KOPT-K1 (cell line): ENCODE results near the gene DGKI.

Source experiments
- H3K27ac ChIP-seq: fragments of 200-600 bp; sonication (generic); 2 replicates; pipeline ENCODE4 v1.5.1; 2016; ENCODE audit warnings: antibody characterized with exemption, mild to moderate bottlenecking, low read depth, low read length; ENCODE audit not compliant: poor library complexity, severe bottlenecking
- H3K36me3 ChIP-seq: fragments of 200-600 bp; sonication (generic); 2 replicates; pipeline ENCODE4 v1.5.1; 2017; ENCODE audit warnings: antibody characterized with exemption, mild to moderate bottlenecking, low read length, moderate library complexity; ENCODE audit not compliant: insufficient read depth
- H3K9me3 ChIP-seq: fragments of 200-600 bp; sonication (generic); 2 replicates; pipeline ENCODE4 v1.5.1; 2017; ENCODE audit warnings: antibody characterized with exemption, low read length, mild to moderate bottlenecking; ENCODE audit not compliant: insufficient read depth, poor library complexity, severe bottlenecking

The DGKI gene

DNA sequence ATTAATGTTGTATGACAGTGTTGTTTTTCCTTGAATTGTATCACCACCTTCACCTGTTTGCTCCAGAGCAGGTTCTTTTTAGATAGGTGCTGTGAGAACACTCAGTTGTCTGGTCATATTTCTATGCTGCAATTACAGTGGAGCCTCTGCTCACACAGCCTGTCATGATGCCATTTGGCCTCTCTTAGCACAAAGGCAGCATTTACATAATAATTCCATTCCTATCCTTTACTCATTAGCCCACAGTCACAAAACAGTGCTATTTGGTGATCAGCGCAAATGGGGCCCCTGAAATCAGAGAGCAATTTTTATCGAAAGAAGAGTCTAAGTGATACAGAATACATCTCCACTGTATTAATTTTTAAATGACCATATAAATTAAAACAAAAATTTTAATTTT, 13.8 kb upstream of the DGKI start:
- Histone ChIP-seq H3K27ac (no peak overlapping the region), H3K36me3 (no peaks in the 10 kb centered on the region), H3K9me3 (peaks cover 7% of the 10 kb centered on the region)

DNA sequence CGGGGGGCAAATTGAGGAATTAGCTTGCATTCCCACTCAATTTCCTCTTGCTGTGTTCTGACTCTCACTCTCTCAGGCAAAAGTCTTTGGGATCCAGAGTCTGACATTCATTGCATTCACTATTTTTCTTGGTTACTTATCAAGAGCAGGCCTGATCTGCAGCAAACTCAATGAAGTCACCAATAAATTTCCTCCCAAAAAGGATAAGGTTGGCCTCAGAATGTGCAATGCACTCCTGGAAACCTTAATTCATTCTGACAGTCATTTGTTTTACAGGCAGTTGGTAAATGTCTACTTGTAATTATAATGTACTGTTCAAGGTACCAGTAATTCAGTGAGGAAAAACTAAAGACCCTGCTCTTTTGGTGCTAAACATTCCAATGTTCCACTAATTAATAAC, 6.3 kb upstream of the DGKI start:
- H3K9me3 ChIP-seq = peaks cover 7% of the 10 kb centered on the region
- no peaks in the 10 kb centered on the region for H3K36me3 ChIP-seq
- no peak overlapping the region for H3K27ac ChIP-seq

DNA sequence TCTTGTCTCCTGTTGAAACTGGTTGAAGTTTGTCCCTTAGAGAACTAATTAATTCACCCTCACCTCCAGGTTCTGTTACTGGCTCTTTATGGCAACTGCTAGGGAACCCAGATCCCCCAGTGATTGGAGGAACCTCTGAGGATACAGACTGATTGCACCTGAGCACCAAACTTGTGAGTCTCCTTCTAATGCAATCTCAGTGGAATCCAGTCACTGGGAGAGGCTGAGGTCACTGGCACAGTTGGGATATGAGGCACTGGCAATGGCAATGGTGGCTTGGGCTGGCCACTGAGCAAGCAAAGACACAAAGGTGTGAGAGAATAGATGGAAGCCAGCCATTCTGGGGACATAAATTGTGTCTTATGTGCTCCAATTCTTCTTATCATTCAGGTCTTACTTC, 5.3 kb upstream of the DGKI start:
- Histone ChIP-seq H3K27ac (no peak overlapping the region), H3K36me3 (no peaks in the 10 kb centered on the region), H3K9me3 (peaks cover 15% of the 10 kb centered on the region)

DNA sequence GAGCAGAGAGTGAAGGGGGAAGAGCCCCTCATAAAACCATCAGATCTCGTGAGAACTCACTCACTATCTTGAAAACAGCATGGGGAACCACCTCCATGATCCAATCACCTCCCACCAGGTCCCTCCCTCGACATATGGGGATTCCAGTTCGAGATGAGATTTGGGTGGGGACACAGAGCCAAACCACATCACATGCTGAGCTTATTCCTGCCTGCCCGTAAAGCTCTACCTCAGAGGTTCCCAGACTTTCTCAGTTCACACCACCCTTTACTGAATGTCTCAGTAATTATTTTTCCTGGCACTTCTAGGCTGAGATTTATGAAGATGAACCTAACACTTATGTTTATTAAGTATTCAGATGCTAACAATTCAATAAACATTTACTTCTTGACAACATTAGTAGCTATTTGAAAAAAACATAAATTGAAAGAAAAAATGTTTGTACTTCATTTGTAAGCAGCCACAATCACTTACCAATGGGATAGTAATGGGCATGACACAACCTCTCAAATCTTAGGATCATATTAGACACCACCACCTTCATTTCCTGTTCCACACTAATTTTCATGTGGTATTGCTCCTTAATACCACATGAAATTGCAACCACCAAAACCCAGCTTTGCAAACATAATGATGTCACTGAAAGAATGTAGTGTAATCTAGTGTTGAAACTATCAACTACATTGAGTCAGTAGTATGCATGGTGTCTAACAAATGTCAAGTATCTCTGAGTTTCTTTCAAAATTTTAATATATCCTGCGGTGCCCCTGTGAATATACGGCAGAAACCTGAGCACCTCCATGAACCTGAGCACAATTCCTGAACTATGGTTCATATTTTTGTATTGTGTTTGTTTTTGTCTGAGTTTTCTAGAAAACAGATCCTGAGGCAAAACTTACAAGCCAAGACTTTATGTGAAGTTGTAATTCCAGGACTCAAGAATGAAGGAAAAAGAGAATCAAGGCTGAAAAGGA, 4.5 kb upstream of the DGKI start:
- Histone ChIP-seq H3K9me3 (peaks cover 20% of the 10 kb centered on the region), H3K36me3 (no peaks in the 10 kb centered on the region), H3K27ac (no peak overlapping the region)

DNA sequence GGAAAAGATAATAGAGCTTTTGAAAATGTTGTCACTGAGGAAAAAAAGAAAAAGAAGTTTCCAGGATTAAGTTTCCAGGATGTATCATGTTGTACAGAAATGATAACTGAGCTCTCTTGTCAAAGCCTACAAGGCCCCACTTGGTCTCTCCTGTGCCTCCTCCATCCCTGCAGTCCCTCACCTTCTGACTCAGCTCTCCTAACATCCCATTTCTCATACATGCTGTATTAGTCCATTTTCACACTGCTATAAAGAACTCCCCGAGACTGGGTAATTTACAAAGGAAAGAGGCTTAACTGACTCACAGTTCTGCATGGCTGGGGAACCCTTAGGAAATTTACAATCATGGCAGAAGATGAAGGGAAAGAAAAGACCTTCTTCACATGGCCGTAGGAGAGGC, 3.8 kb upstream of the DGKI start:
- no peaks in the 10 kb centered on the region for H3K36me3 ChIP-seq
- no peak overlapping the region for H3K27ac ChIP-seq
- H3K9me3 ChIP-seq = peaks cover 26% of the 10 kb centered on the region

DNA sequence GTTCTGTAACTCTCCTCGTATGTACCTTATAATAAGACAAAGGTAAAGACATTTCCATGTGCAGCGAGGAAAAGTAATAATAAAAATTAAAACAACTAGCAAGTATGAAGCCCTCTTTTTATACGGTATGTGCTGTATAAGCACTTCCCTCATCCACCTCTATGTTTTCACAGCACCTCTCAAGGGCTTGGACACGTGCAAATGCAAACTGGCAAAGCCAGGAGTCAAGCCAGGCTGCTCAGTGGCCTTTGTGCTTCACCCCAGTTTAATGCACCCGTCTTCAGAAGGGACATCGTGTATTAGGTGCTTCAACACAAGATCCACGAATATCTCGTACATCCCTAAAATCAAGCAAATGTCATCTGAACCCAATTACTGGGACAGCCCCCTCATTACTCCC, 1.3 kb upstream of the DGKI start:
- H3K9me3 ChIP-seq = peaks cover 28% of the 10 kb centered on the region
- no peak overlapping the region for H3K27ac ChIP-seq
- H3K36me3 ChIP-seq = no peaks in the 10 kb centered on the region

DNA sequence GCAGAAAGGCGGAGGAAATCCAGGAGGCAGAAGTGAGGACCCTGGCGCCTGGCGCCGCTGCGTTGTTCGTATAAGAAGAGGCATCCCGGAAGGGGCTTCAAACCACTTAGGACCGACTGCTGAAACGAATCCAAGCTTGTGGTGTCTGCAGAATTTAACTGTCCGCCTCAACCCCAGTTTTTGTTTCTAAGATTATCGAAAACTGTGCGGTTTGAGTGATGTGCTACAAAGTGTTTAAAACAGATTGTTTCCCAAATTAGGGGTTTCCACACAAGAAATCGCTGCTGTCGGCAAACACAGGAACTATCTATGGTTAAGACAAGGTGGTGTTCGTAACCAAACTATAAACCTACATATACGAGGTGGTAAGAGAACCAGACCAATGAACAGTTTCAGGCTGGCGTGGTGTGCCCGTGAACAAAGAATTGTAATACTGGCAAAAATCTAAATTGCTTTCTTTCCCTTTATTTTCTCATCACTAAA, 835 bp upstream of the DGKI start:
- Histone ChIP-seq H3K27ac (no peak overlapping the region), H3K9me3 (peaks cover 28% of the 10 kb centered on the region), H3K36me3 (no peaks in the 10 kb centered on the region)

DNA sequence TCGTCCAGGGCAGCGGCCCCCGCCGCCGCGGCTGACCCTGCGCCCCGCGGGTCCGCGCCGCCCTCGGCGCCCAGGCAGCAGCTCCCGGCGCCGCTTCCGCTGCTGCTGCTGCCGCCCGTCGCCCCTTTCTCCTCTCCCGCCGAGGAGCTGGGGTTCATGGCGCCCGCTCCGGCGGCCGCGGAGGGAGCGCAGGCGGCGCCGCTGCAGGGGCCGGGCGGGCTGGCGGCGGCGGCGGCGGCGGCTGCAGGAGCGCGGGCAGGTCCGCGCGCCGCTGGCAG, 286 bp downstream of the DGKI start:
- H3K9me3 ChIP-seq = peaks cover 28% of the 10 kb centered on the region
- H3K36me3 ChIP-seq = no peaks in the 10 kb centered on the region
- H3K27ac ChIP-seq = no peak overlapping the region

DNA sequence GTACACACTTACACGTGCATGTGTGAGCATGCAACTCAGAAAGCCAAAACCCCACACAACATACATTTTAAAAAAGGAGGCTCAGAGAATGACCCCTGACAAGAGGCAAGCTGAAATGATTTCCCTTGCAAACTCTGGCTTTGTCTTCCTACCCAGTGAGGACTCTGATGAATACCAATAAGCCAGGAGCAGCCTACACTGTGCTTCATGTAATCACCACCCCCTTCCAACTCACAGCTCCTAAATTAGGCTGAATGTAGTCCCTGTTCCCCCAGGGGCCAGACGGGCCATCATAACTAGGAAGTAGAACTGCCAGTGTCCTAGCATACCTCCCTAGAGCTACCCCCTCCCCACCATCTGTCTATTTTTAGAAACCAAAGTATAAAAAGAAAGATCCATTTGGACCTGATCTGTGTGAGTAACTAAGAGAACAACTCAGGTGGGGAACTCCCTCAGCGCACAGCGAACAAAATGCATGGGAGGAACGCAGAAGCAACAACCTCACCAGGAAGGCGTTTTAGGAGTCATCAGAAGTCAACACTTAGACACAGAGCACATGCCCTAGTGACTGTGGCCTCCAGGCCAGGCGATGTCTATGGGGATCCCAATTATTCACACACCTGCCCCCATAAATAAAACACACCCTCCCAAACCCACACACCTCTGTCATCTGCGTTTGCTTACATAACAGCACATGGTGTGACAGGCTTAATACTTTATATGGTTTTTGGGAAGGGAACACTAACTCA, 1.9 kb downstream of the DGKI start:
- H3K27ac ChIP-seq = no peak overlapping the region
- no peaks in the 10 kb centered on the region for H3K36me3 ChIP-seq
- H3K9me3 ChIP-seq = peaks cover 28% of the 10 kb centered on the region

DNA sequence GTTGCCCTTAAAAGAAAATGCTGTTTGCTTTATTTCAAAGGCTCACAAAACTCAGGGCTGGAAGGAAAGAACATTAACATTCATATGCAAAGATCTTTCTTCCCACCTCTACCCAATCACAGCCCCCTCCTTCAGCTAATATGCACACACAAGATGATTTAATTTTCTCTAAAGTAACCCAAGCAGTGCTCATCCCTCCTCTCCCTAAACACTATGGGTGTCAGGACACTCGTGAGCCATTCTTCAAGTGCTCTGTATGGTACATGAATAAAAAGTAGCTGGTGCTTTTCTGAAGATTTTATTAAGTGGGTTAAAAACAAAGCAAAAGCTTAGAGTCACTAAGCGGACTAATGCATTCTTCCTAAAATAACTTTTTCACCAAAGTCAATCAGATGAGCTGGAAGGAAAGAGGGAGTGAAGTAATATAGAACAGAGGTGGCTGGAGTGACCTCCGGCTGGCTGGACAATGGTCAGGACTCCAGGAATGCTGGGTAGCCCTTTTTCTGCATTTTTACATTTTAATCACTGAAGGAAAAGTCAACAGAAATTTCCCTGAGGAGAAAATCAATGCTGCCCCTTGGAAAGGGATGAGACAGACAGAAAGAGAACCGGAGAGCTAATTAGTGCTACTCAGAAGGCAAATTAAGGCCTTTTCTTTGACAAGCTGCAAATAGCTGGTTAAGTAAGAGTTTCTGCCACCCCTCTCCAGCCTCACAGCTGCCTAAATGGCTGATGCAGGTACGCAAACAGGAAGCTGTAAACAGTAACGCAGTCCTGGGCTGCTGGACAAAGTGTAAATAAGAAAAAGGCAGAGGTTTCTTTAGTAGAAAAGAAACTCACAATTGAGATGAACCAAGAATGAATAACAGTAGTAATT, 6.6 kb downstream of the DGKI start:
- Histone ChIP-seq H3K9me3 (no peaks in the 10 kb centered on the region), H3K27ac (no peak overlapping the region), H3K36me3 (no peaks in the 10 kb centered on the region)

DNA sequence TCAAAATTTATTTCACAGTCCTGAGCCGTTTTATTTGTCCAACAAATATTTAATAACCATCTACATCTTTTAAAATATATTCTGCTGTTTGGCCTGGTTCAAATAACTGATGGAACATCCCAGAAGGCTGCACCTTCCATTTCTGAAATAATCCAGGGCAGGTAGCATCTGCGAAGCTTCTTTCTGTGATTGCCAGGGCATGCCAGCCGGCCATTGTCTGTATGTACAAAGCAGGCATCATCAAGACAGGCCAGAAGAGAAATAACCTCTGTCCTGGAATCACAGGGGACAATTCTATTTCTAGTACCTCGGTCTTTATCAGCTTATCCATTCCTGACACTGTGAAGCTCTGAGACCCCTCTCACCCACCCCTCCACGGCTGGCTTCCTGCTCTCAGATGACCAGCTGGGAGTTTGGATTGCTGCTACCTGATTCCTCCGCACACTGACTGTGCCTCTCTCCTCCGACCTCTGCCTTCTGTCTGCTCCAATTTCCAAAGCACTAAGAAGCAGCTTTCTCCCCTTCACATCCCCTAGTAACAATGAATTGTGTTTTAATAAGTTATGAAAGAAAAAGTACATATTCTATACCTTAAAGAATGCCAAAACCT, 8.0 kb downstream of the DGKI start:
- Histone ChIP-seq H3K27ac (no peak overlapping the region), H3K36me3 (no peaks in the 10 kb centered on the region), H3K9me3 (peaks cover 9% of the 10 kb centered on the region)

DNA sequence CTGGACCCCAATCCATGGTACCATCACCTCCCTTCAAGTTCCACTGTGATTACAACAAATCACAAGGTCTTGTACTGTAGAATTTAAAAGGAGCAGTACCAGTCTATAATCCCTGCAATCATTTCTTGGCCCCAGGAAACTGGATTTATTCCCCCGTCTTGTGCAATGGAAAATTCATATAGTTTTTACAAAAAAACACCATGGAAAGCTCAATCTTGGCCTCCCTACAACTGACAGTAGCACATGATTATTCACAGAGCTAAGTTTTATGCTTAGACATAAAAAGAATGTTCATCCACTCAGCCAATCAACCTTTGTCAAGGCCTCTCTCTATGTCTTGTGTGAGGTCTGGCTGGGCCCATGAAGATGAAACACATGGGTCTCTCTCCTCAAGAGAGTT, 10.2 kb downstream of the DGKI start:
- no peaks in the 10 kb centered on the region for H3K36me3 ChIP-seq
- no peak overlapping the region for H3K27ac ChIP-seq

DNA sequence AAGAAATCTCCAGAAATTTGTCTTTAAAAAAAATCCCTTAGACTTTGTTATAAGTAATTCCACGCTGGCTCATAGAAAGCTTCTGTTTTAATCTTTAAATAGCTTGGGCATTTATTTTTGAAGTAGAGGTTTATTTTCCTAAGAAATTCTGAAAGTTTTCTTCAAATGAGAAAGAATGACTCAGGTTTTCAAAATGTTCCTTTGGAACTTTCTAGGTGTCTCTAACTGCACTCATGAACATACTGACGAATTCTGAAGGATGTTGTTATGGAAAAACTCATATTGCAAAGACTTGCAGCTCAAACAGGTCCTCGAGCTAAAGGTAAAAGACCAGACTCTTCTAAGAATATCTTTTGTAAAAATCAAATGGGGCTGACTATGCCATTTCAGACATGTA, 10.7 kb downstream of the DGKI start:
- Histone ChIP-seq H3K9me3 (peaks cover 36% of the 10 kb centered on the region), H3K36me3 (no peaks in the 10 kb centered on the region), H3K27ac (no peak overlapping the region)

More for the DNA sequence above, 10.2 kb downstream of the DGKI start:
- H3K9me3 ChIP-seq = peaks cover 31% of the 10 kb centered on the region

DNA sequence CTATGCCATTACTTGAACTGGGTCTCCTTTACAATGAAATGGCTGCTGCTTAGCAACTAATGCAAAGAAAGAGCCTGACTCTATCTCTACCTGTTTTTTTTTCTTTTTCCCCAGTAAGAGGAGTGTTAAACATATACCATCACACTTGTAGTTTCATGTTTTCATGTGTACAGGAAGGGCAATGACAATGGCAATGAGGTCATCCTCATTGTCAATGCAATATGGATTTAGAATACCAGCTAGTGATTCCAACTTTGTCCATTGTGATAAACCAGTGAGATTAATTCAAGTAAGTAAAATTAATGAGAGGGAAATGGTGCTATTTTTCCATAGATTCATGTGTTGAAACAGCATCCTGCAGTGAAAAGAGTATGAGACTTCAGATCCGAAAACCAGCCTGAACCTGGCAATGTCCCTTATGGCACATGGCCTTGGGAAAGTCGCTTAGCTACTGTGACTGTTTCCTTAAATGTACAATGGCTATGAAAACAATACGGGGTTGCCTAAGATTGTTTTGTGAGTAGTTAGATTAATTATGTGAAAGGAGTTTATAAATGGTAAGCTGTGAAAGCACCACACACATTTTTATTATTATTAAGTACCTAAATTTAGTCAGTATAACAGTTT, 11.2 kb downstream of the DGKI start:
- no peak overlapping the region for H3K27ac ChIP-seq
- H3K9me3 ChIP-seq = peaks cover 38% of the 10 kb centered on the region
- H3K36me3 ChIP-seq = no peaks in the 10 kb centered on the region
